ENCODE data around the gene KIFC1. TPM values are rescaled to one million over a fixed set of nuclear protein-coding genes. Genes with fewer than 3 reads are reported as not detected.

KIFC1 gene
- total RNA-seq, 4 donors from 2014 or later, result 0.13 to 4.3 (median 0.91) TPM

DNA sequence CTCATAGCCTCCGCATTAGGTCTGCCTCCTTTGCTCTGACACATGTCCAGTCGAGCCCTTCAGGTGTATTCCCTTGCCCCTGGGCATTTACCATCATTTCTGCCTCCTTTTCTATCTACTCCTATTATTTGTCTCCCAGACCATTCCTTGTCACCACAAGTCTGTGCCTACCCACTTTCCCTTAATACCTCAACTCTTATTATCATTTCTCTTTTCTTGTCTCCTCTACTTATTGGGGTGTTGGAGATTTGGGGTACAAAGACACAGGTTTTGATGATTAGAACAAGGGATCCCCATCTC is 29.7 kb downstream of the KIFC1 start:
- DNase-seq, result no peak
- no peaks in the 10 kb centered on the region for H3K9me3 ChIP-seq
- H3K4me1 ChIP-seq, result peaks cover 21 to 39% of the 10 kb centered on the region in 2 donors
- H3K36me3 ChIP-seq, result no peaks in the 10 kb centered on the region
- 86 to 90% methylated on average over 2 of the region's 2 CpGs for WGBS, 2 donors
- intact Hi-C loops (cut with DNase I), result loop anchor here (10.0 kb wide), 1 partner anchor 216 kb away; the partner anchor contains the start of genes HSD17B8, RING1, RXRB and SLC39A7
- no peaks in the 10 kb centered on the region for H3K27me3 ChIP-seq
- no peak overlapping the region for H3K27ac ChIP-seq
- TF ChIP-seq, protein P1, sequence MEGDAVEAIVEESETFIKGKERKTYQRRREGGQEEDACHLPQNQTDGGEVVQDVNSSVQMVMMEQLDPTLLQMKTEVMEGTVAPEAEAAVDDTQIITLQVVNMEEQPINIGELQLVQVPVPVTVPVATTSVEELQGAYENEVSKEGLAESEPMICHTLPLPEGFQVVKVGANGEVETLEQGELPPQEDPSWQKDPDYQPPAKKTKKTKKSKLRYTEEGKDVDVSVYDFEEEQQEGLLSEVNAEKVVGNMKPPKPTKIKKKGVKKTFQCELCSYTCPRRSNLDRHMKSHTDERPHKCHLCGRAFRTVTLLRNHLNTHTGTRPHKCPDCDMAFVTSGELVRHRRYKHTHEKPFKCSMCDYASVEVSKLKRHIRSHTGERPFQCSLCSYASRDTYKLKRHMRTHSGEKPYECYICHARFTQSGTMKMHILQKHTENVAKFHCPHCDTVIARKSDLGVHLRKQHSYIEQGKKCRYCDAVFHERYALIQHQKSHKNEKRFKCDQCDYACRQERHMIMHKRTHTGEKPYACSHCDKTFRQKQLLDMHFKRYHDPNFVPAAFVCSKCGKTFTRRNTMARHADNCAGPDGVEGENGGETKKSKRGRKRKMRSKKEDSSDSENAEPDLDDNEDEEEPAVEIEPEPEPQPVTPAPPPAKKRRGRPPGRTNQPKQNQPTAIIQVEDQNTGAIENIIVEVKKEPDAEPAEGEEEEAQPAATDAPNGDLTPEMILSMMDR (IDR thresholded peaks at IDR 0.05), result no peak
- no peak for TF ChIP-seq POLR2A (IDR thresholded peaks at IDR 0.05)
- no peak overlapping the region for H3K4me3 ChIP-seq (replicated peaks in 1 of 3)

DNA sequence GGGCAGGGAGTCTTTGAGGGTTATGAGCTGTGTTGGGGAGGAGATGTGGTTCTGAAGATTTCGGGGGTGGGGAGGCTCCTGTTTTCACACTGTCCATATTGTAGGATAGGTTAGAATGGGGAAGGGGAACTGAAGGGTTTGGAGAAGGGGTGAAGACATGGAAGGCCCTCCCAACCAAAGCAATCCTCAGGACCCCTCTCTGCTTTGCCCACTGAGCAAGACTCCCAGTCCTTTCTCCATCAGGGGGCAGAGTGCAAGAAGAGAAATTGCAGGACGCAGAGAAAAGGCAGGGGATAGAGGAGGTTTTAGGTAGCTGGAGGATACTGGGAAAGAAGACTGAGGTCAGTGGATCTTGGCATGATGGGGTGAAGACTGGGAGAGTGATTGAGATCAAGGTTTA is 32.2 kb downstream of the KIFC1 start:
- no peak overlapping the region for H3K4me3 ChIP-seq (replicated peaks in 1 of 3)
- H3K36me3 ChIP-seq, result no peaks in the 10 kb centered on the region
- intact Hi-C loops (cut with DNase I), result loop anchor here (10.0 kb wide), 1 partner anchor 219 kb away; the partner anchor contains the start of genes HSD17B8, RING1, RXRB and SLC39A7
- TF ChIP-seq POLR2A (IDR thresholded peaks at IDR 0.05), result no peak
- TF ChIP-seq, protein P1 (IDR thresholded peaks at IDR 0.05), result no peak
- no peaks in the 10 kb centered on the region for H3K27me3 ChIP-seq
- peaks cover 26 to 40% of the 10 kb centered on the region in 2 donors for H3K4me1 ChIP-seq
- 91 to 95% methylated on average over 2 of the region's 2 CpGs for WGBS, 2 donors
- no peaks in the 10 kb centered on the region for H3K9me3 ChIP-seq
- no peak overlapping the region for H3K27ac ChIP-seq
- no peak for DNase-seq

DNA sequence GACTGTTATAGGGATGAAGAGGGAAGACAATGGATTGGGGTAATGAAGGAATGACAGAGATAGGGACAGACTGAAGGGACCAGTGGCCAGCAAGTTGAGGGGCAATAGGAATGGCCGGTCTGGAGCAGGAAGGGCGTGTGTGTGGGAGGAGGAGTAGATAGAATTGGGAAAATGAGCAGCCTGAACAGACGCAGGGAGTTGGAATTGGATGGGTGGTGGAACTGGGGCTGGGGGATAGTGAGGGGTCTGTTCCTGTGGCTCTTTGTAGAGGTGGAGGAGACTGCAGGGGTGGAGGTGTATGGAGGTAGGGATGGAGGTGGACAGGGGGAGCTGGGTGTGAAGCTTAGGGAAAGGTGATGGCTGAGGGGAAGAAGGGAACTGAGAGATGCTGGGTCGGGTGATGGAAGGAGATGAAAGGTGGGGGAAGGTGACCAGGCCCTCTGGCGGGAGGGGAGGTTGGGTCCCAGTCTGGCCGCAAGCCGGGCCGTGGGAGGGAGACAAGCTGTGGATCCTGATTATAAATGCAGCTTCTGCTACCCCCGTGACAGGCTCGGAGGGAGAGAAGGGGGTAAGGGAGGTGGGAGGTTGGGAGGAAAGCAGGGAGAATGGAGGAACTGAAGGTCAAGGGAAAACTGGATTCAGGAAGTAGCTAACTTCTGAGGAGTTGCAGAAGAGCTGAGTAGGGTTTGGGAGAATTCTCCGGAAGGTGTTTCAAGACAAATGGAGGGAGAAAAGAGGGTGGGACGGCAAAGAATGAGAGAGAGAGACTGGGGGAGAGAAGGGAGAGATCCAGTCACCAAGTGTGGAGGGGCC is 33.4 kb downstream of the KIFC1 start:
- Histone ChIP-seq H3K4me1 (peaks cover 26 to 29% of the 10 kb centered on the region in 2 donors), H3K36me3 (no peaks in the 10 kb centered on the region), H3K9me3 (no peaks in the 10 kb centered on the region), H3K4me3 (replicated peaks in 1 of 3) (peak overlapping the region; percentile 24 to 59 (median 53)), H3K27me3 (no peaks in the 10 kb centered on the region), H3K27ac (peak overlapping the region; percentile 95 to 98 (median 95))
- intact Hi-C loops (cut with DNase I), result loop anchor here (10.0 kb wide), 1 partner anchor 220 kb away; the partner anchor contains the start of genes HSD17B8, RING1, RXRB and SLC39A7
- WGBS, 2 donors, result 17 to 19% methylated on average over 12 of the region's 12 CpGs
- DNase-seq, result peak; percentile 12 to 29
- TF ChIP-seq POLR2A (IDR thresholded peaks at IDR 0.05), result no peak
- TF ChIP-seq, protein P1 (IDR thresholded peaks at IDR 0.05), result no peak

DNA sequence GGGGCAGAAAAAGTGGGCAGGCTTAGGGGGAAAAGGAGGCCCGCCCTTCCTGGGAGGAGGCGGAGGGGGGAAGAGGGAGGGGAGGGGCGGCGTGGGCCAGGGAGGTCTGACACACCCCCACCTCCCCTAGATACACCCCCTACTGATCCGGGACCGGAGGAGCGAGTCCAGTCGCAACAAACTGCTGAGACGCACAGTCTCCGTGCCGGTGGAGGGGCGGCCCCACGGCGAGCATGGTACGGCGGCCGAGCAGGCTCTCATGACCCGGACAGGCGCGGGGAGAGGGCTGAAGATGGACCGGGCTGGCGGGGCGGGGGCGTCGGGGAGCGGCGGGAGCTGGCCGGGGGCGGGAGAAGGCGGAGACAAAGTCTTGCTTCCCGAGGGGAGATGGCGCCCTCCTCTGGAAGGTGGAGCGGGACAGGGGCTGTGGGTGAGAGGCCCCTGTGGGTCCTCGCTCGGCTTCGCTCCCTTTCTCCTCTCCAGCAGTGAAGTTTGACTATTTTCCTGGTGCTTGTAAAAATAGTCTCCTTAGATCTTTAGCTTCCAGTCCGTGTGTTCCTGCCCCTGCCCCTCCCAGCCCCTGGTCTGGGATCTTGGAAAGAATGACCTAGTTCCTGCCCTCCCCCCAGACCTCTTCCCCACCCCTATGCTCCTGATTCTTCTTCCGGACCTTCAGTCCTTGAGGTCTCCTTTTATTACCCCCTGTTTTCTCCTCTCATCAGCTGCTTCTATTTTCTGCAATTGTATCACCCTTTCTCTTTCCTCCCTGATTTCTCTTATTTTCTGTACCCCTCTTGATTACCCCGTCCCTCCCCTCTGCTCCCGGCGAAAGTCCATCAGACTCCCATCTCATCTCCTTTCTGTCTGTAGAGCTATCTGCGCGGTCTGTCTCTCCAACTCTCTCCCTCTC is 34.3 kb downstream of the KIFC1 start:
- peak; percentile 84 to 86 for DNase-seq
- H3K9me3 ChIP-seq, result no peaks in the 10 kb centered on the region
- peak overlapping the region in 2 of 3 donors; percentile 53 to 59 for H3K4me3 ChIP-seq (replicated peaks in 1 of 3)
- intact Hi-C loops (cut with DNase I), result loop anchor here (10.0 kb wide), 1 partner anchor 221 kb away; the partner anchor contains the start of genes HSD17B8, RING1, RXRB and SLC39A7
- no peaks in the 10 kb centered on the region for H3K27me3 ChIP-seq
- 2% methylated on average over 27 to 35 of the region's 43 CpGs for WGBS, 2 donors
- H3K36me3 ChIP-seq, result no peaks in the 10 kb centered on the region
- H3K27ac ChIP-seq, result peak overlapping the region; percentile 95 to 98 (median 95)
- peaks cover 26 to 29% of the 10 kb centered on the region in 2 donors for H3K4me1 ChIP-seq
- peak in 1 of 2 donors; percentile 65 for TF ChIP-seq POLR2A (IDR thresholded peaks at IDR 0.05)
- TF ChIP-seq, protein P1 (IDR thresholded peaks at IDR 0.05), result peak in 5 of 6 experiments; percentile 13 to 67 (median 37)

Measured in thyroid gland (tissue), 4 donors.